GM21786 (cell line): ENCODE data around the gene ZNF600.
A peak's percentile ranks its signal among the peaks of the same experiment; 100 is the strongest.
"Not testable (repeated sequence)": the region's sequence is repeated elsewhere in the genome, so short reads cannot be mapped to it uniquely, and the experiment has no call there.

Experiments used
- ATAC-seq: cut with Tn5 transposase; IDR thresholded peaks from one replicate; pipeline ENCODE4 v1.9.1; 2021; ENCODE audit not compliant: unreplicated experiment

The ZNF600 gene

GRCh38 chr19:52786464-52787354 is at the start of gene ZNF600:
TSS of gene ZNF600 (minus strand) at chr19:52786791. CDS start at chr19:52778888, 7,903 bp downstream.
- peak; percentile 89 for ATAC-seq

- ATAC-seq = not testable (repeated sequence)
Measured at GRCh38 chr19:52834289-52834688, 47.7 kb upstream of the ZNF600 start.

- ATAC-seq = not testable (repeated sequence)
Measured at GRCh38 chr19:52833541-52833940, 47.0 kb upstream of the ZNF600 start.

GRCh38 chr19:52829866-52830265 is 43.3 kb upstream of the ZNF600 start:
- not testable (repeated sequence) for ATAC-seq

GRCh38 chr19:52825765-52826164 is 39.2 kb upstream of the ZNF600 start:
- no peak for ATAC-seq

- ATAC-seq = no peak
Measured at GRCh38 chr19:52823676-52824075, 37.1 kb upstream of the ZNF600 start.

GRCh38 chr19:52821204-52821960 is 34.8 kb upstream of the ZNF600 start, which contains the start of gene ZNF28:
TSS of gene ZNF28 (minus strand) at chr19:52821633. CDS start at chr19:52817958, 3,675 bp downstream.
- ATAC-seq = peak; percentile 91

- not testable (repeated sequence) for ATAC-seq
Measured at GRCh38 chr19:52820472-52821203, 34.0 kb upstream of the ZNF600 start.

GRCh38 chr19:52809801-52810200 is 23.2 kb upstream of the ZNF600 start:
- no peak for ATAC-seq

GRCh38 chr19:52799950-52800640 is 13.5 kb upstream of the ZNF600 start:
- ATAC-seq = not testable (repeated sequence)

GRCh38 chr19:52789440-52789839 is 2.8 kb upstream of the ZNF600 start:
- no peak for ATAC-seq

- peak; percentile 26 for ATAC-seq
Measured at GRCh38 chr19:52786078-52786463, 520 bp downstream of the ZNF600 start.

GRCh38 chr19:52785506-52785905 is 1.1 kb downstream of the ZNF600 start:
- no peak for ATAC-seq

- ATAC-seq = not testable (repeated sequence)
Measured at GRCh38 chr19:52782864-52783263, 3.7 kb downstream of the ZNF600 start.

GRCh38 chr19:52778811-52779210 is 7.8 kb downstream of the ZNF600 start:
- ATAC-seq = no peak

- not testable (repeated sequence) for ATAC-seq
Measured at GRCh38 chr19:52756447-52756846, 30.1 kb downstream of the ZNF600 start.

GRCh38 chr19:52749780-52750179 is 36.8 kb downstream of the ZNF600 start:
- ATAC-seq = no peak

- no peak for ATAC-seq
Measured at GRCh38 chr19:52748336-52748950, 38.1 kb downstream of the ZNF600 start.

- ATAC-seq = not testable (repeated sequence)
Measured at GRCh38 chr19:52745919-52746318, 40.7 kb downstream of the ZNF600 start.

- ATAC-seq = no peak
Measured at GRCh38 chr19:52743091-52743490, 43.5 kb downstream of the ZNF600 start.
